ENCODE results near the gene PRDM16.

PRDM16 gene

GRCh38 chr1:3141129-3141528 lies 72.1 kb downstream of the PRDM16 start:
- DNase-seq (ENCODE audit: low read depth), result no peak
- TF ChIP-seq CTCF (conservative IDR thresholded peaks at IDR 0.05; ENCODE audit: low read depth, low read length), result no peak
- no peak overlapping the region for H3K4me3 ChIP-seq (ENCODE audit: low read depth, low read length)

- no peak overlapping the region for H3K4me3 ChIP-seq (ENCODE audit: low read depth, low read length)
- no peak for DNase-seq (ENCODE audit: low read depth)
- no peak for TF ChIP-seq CTCF (conservative IDR thresholded peaks at IDR 0.05; ENCODE audit: low read depth, low read length)
These were observed 72.8 kb downstream of the PRDM16 start for GRCh38 chr1:3141836-3142235.

- no peak for TF ChIP-seq CTCF (conservative IDR thresholded peaks at IDR 0.05; ENCODE audit: low read depth, low read length)
- no peak for DNase-seq (ENCODE audit: low read depth)
- no peak overlapping the region for H3K4me3 ChIP-seq (ENCODE audit: low read depth, low read length)
These were observed 73.2 kb downstream of the PRDM16 start for GRCh38 chr1:3142236-3142635.

- no peak for TF ChIP-seq CTCF (conservative IDR thresholded peaks at IDR 0.05; ENCODE audit: low read depth, low read length)
- no peak overlapping the region for H3K4me3 ChIP-seq (ENCODE audit: low read depth, low read length)
- DNase-seq (ENCODE audit: low read depth), result no peak
These were observed 73.7 kb downstream of the PRDM16 start for GRCh38 chr1:3142751-3143150.

GRCh38 chr1:3145532-3146325 lies 76.7 kb downstream of the PRDM16 start:
- no peak overlapping the region for H3K4me3 ChIP-seq (ENCODE audit: low read depth, low read length)
- DNase-seq (ENCODE audit: low read depth), result no peak
- TF ChIP-seq CTCF (conservative IDR thresholded peaks at IDR 0.05; ENCODE audit: low read depth, low read length), result no peak

GRCh38 chr1:3146458-3146857 lies 77.5 kb downstream of the PRDM16 start:
- no peak for TF ChIP-seq CTCF (conservative IDR thresholded peaks at IDR 0.05; ENCODE audit: low read depth, low read length)
- no peak for DNase-seq (ENCODE audit: low read depth)
- H3K4me3 ChIP-seq (ENCODE audit: low read depth, low read length), result no peak overlapping the region

GRCh38 chr1:3146907-3147306 lies 77.9 kb downstream of the PRDM16 start:
- no peak for DNase-seq (ENCODE audit: low read depth)
- TF ChIP-seq CTCF (conservative IDR thresholded peaks at IDR 0.05; ENCODE audit: low read depth, low read length), result no peak
- no peak overlapping the region for H3K4me3 ChIP-seq (ENCODE audit: low read depth, low read length)

Measured in choroid plexus epithelial cell (primary cell).